Trophoblast cell (in vitro differentiated cells and primary cell): ENCODE results near the gene SLCO2B1.
"Not testable (repeated sequence)": the region's sequence is repeated elsewhere in the genome, so short reads cannot be mapped to it uniquely, and the experiment has no call there.

Experiments used
- DNase-seq, 2 donors: peaks; one replicate each; pipeline ENCODE4 v3.0.0-alpha.2; 2016
- H2AFZ ChIP-seq: 2 replicates; pipeline ENCODE4 v1.6.1; 2013; ENCODE audit warnings: low read length, moderate library complexity, mild to moderate bottlenecking; ENCODE audit not compliant: insufficient read depth, poor library complexity
- H2AK5ac ChIP-seq: 2 replicates; pipeline ENCODE4 v1.6.1; 2013; ENCODE audit warnings: mild to moderate bottlenecking, low read length
- H2BK120ac ChIP-seq: 2 replicates; pipeline ENCODE4 v1.6.1; 2013; ENCODE audit warnings: low read length, mild to moderate bottlenecking, moderate library complexity; ENCODE audit not compliant: insufficient read depth, poor library complexity
- H2BK12ac ChIP-seq: 2 replicates; pipeline ENCODE4 v1.6.1; 2013; ENCODE audit warnings: mild to moderate bottlenecking, low read length, moderate library complexity
- H2BK5ac ChIP-seq: 2 replicates; pipeline ENCODE4 v1.6.1; 2013; ENCODE audit warnings: low read length, low read depth, moderate library complexity, mild to moderate bottlenecking; ENCODE audit not compliant: poor library complexity
- H3K14ac ChIP-seq: 2 replicates; pipeline ENCODE4 v1.6.1; 2013; ENCODE audit warnings: mild to moderate bottlenecking, low read length
- H3K18ac ChIP-seq: 2 replicates; pipeline ENCODE4 v1.6.1; 2013; ENCODE audit warnings: mild to moderate bottlenecking, low read length
- H3K23ac ChIP-seq: 2 replicates; pipeline ENCODE4 v1.6.1; 2013; ENCODE audit warnings: low read length
- H3K27ac ChIP-seq: 2 replicates; pipeline ENCODE4 v1.5.1; 2013; ENCODE audit warnings: low read depth, mild to moderate bottlenecking, inconsistent platforms, low read length, moderate library complexity
- H3K27me3 ChIP-seq: 2 replicates; pipeline ENCODE4 v1.6.1; 2013; ENCODE audit warnings: inconsistent platforms, mild to moderate bottlenecking, low read length, moderate library complexity; ENCODE audit not compliant: insufficient read depth
- H3K36me3 ChIP-seq, 2 experiments: 1 replicate in 1 of 2; 2 replicates in 1 of 2; pipeline ENCODE4 v1.6.1; 2013; ENCODE audit warnings: low read length in 2 of 2, mild to moderate bottlenecking in 2 of 2, moderate library complexity in 1 of 2; ENCODE audit not compliant: insufficient read depth in 2 of 2, control insufficient read depth in 1 of 2
- H3K4ac ChIP-seq: 2 replicates; pipeline ENCODE4 v1.6.1; 2013; ENCODE audit warnings: low read depth, mild to moderate bottlenecking, low read length, moderate library complexity
- H3K4me1 ChIP-seq, 2 experiments: 1 replicate in 1 of 2; 2 replicates in 1 of 2; pipeline ENCODE4 v1.6.1; 2013; ENCODE audit warnings: low read length in 2 of 2, mild to moderate bottlenecking in 2 of 2, moderate library complexity in 1 of 2; ENCODE audit not compliant: insufficient read depth in 2 of 2, control insufficient read depth in 1 of 2
- H3K4me2 ChIP-seq: 2 replicates; pipeline ENCODE4 v1.6.1; 2013; ENCODE audit warnings: inconsistent platforms, mild to moderate bottlenecking, low read length, moderate library complexity
- H3K4me3 ChIP-seq: 2 replicates; pipeline ENCODE4 v1.5.1; 2013; ENCODE audit warnings: mild to moderate bottlenecking, low read depth, low read length, inconsistent platforms
- H3K79me1 ChIP-seq: one replicate; pipeline ENCODE4 v1.6.1; 2013; ENCODE audit warnings: low read length
- H3K79me2 ChIP-seq: 2 replicates; pipeline ENCODE4 v1.6.1; 2013; ENCODE audit warnings: low read length, mild to moderate bottlenecking; ENCODE audit not compliant: control insufficient read depth, insufficient read depth, poor library complexity
- H3K9ac ChIP-seq: 2 replicates; pipeline ENCODE4 v1.6.1; 2013; ENCODE audit warnings: mild to moderate bottlenecking, low read length
- H3K9me3 ChIP-seq: 2 replicates; pipeline ENCODE4 v1.6.1; 2013; ENCODE audit warnings: low read depth, mild to moderate bottlenecking, control low read depth, inconsistent platforms, low read length; ENCODE audit not compliant: insufficient read depth
- H4K12ac ChIP-seq: 2 replicates; pipeline ENCODE4 v1.6.1; 2013; ENCODE audit warnings: low read depth, mild to moderate bottlenecking, low read length, moderate library complexity
- H4K8ac ChIP-seq: 2 replicates; pipeline ENCODE4 v1.6.1; 2013; ENCODE audit warnings: low read depth, mild to moderate bottlenecking, low read length, moderate library complexity
- H4K91ac ChIP-seq: one replicate; pipeline ENCODE4 v1.6.1; 2013; ENCODE audit warnings: low read depth, mild to moderate bottlenecking, low read length, moderate library complexity
- WGBS: extraction: QIAGEN DNeasy Blood & Tissue Kit; methylation state at CpG from one replicate; pipeline ENCODE4 v1.1.7; 2013; ENCODE audit warnings: missing lambda C conversion rate; ENCODE audit not compliant: insufficient read length, insufficient coverage; ENCODE audit errors: extremely low coverage; 5-methylcytosine and 5-hydroxymethylcytosine counted together

SLCO2B1 gene

DNA sequence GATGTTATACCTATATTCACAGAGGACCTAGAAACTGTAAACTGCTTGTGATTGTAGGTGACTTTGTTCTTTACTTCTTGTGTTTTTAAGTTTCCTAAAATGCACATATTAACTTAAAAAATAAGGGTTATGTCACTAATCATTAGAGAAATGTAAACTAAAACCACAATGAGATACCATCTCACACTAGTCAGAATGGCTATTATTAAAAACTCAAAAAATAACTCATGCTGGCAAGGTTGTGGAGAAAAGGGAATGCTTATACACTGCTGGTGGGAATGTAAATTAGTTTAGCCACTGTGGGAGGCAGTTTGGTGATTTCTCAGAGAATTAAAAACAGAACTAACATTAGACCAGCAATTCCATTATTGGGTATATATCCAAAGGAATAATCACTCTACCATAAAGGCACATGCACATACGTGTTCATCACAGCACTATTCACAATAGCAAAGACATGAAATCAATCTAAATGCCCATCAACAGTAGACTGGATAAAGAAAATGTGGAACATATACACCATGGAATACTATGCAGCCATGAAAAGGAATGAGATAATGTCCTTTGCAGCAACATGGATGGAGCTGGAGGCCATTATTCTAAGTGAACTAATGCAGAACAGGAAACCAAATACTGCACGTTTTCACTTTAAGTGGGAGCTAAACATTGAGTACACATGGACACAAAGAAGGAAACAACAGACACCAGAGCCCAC, 44.8 kb upstream of the SLCO2B1 start:
- not testable (repeated sequence) for H3K4me3 ChIP-seq, H3K14ac ChIP-seq, H3K18ac ChIP-seq, H3K79me1 ChIP-seq, H2BK5ac ChIP-seq, H4K91ac ChIP-seq, H2AFZ ChIP-seq, H4K12ac ChIP-seq, H3K27me3 ChIP-seq, H2BK120ac ChIP-seq, H3K4me2 ChIP-seq, H3K23ac ChIP-seq, H3K9me3 ChIP-seq, DNase-seq, H3K4me1 ChIP-seq, H2BK12ac ChIP-seq, H3K79me2 ChIP-seq, H3K4ac ChIP-seq, H3K36me3 ChIP-seq, H4K8ac ChIP-seq, H3K9ac ChIP-seq, H3K27ac ChIP-seq, H2AK5ac ChIP-seq
- no CpG with 5 or more reads among the region's 2 CpGs for WGBS

DNA sequence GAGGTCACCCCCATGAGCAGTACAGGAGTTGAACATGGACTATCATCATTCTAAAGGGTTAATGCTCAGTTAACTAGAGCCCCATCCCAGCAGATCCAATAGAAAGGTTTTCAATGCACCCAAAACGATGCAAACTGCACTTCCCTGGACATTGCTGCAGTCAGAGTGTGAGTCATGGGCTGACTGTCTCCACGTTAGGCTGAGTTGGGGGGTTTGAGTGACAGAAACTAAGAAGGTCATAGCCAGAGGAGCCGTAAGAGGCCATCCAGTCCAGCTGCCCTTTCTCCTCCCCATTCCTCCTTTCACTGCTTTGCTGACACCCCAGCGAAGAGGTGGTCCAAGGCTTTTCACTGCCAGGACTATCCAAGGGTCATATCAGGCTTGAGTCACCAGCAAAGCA, 43.7 kb upstream of the SLCO2B1 start:
- Histone ChIP-seq H3K36me3 (no peaks in the 10 kb centered on the region), H4K8ac (no peak overlapping the region), H3K9me3 (no peaks in the 10 kb centered on the region), H3K79me2 (no peaks in the 10 kb centered on the region), H3K4ac (no peak overlapping the region), H3K79me1 (no peaks in the 10 kb centered on the region), H2AK5ac (no peak overlapping the region), H2BK12ac (no peak overlapping the region), H3K9ac (no peak overlapping the region), H2AFZ (no peak overlapping the region), H3K27me3 (no peaks in the 10 kb centered on the region), H3K4me3 (no peak overlapping the region), H3K23ac (no peak overlapping the region), H2BK120ac (no peak overlapping the region), H2BK5ac (no peak overlapping the region), H3K27ac (no peak overlapping the region), H3K14ac (no peak overlapping the region), H4K91ac (no peak overlapping the region), H3K18ac (no peak overlapping the region), H3K4me2 (no peak overlapping the region), H3K4me1 (peaks cover 0 to 3% of the 10 kb centered on the region in 2 experiments), H4K12ac (no peak overlapping the region)
- no peak for DNase-seq
- WGBS = no CpG with 5 or more reads among the region's 4 CpGs

DNA sequence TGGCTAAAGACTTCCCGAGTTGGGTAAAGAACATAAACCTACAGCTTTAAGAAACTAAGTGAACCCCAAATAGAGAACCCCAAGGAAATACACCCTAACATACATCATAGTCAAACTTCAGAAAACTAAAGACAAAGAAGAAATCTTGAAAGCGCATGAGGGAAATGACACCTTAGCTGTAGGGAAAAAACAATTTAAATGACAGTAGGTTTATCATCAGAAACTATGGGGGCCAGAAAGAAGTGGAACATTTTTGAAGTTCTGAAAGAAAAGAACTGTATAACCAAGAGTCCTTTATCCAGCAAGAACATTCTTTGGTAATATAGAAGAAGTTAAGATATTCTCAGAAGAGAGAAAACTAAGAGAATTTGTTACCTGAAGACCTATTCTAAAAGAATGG, 38.7 kb upstream of the SLCO2B1 start:
- H3K27me3 ChIP-seq = no peaks in the 10 kb centered on the region
- H3K18ac ChIP-seq = no peak overlapping the region
- H4K8ac ChIP-seq = no peak overlapping the region
- no peak for DNase-seq
- H3K27ac ChIP-seq = no peak overlapping the region
- no peak overlapping the region for H2BK12ac ChIP-seq
- no peaks in the 10 kb centered on the region for H3K4me1 ChIP-seq
- no peak overlapping the region for H2BK5ac ChIP-seq
- H4K91ac ChIP-seq = no peak overlapping the region
- no peak overlapping the region for H2AFZ ChIP-seq
- peaks cover 3% of the 10 kb centered on the region for H3K9me3 ChIP-seq
- no peak overlapping the region for H3K4ac ChIP-seq
- no peak overlapping the region for H3K23ac ChIP-seq
- no peak overlapping the region for H4K12ac ChIP-seq
- H3K79me2 ChIP-seq = no peaks in the 10 kb centered on the region
- no peak overlapping the region for H3K4me2 ChIP-seq
- WGBS = no CpG with 5 or more reads among the region's 2 CpGs
- H3K4me3 ChIP-seq = no peak overlapping the region
- H3K14ac ChIP-seq = no peak overlapping the region
- no peaks in the 10 kb centered on the region for H3K36me3 ChIP-seq
- no peak overlapping the region for H2AK5ac ChIP-seq
- H3K79me1 ChIP-seq = no peaks in the 10 kb centered on the region
- H2BK120ac ChIP-seq = no peak overlapping the region
- H3K9ac ChIP-seq = no peak overlapping the region

DNA sequence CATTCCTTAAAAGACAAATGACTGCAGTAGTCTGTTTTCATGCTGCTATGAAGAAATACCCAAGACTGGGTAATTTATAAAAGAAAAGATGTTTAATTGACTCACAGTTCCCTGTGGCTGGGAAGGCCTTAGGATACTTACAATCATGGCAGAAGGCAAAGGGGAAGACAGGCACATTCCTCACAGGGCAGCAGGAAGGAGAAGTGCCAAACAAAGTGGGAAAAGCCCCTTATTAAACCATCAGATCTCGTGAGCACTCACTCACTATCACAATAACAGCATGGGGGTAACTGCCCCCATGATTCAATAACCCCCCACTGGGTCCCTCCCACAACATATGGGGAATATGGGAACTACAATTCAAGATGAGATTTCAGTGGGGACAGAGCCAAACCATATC, 37.9 kb upstream of the SLCO2B1 start:
- H4K12ac ChIP-seq = no peak overlapping the region
- WGBS = no CpG with 5 or more reads among the region's 1 CpG
- no peak overlapping the region for H2AFZ ChIP-seq
- peaks cover 3% of the 10 kb centered on the region for H3K9me3 ChIP-seq
- H2BK5ac ChIP-seq = no peak overlapping the region
- H3K14ac ChIP-seq = no peak overlapping the region
- H2AK5ac ChIP-seq = no peak overlapping the region
- no peak overlapping the region for H3K4ac ChIP-seq
- H3K27me3 ChIP-seq = no peaks in the 10 kb centered on the region
- no peaks in the 10 kb centered on the region for H3K4me1 ChIP-seq
- no peaks in the 10 kb centered on the region for H3K79me1 ChIP-seq
- no peak overlapping the region for H4K8ac ChIP-seq
- no peak overlapping the region for H3K4me2 ChIP-seq
- no peak overlapping the region for H2BK12ac ChIP-seq
- H2BK120ac ChIP-seq = no peak overlapping the region
- no peak overlapping the region for H3K27ac ChIP-seq
- DNase-seq = no peak
- no peak overlapping the region for H4K91ac ChIP-seq
- H3K79me2 ChIP-seq = no peaks in the 10 kb centered on the region
- H3K36me3 ChIP-seq = no peaks in the 10 kb centered on the region
- no peak overlapping the region for H3K18ac ChIP-seq
- no peak overlapping the region for H3K23ac ChIP-seq
- H3K9ac ChIP-seq = no peak overlapping the region
- no peak overlapping the region for H3K4me3 ChIP-seq
